Heart left ventricle (tissue), 13 donors: ENCODE results near the gene RLF.

Experiments used
- CTCF ChIP-seq, 12 donors: fragments of 200-600 bp; sonication (generic) in 4 of 12; IDR thresholded peaks; one replicate each; pipeline versions ENCODE4 v1.5.0 to v1.8.0; 2018 to 2022; ENCODE audit warnings: antibody characterized with exemption in 12 of 12, mild to moderate bottlenecking in 5 of 12
- POLR2A ChIP-seq, 2 donors: fragments of 450-650 bp; IDR thresholded peaks; one replicate each; pipeline ENCODE4 v1.6.1; 2017; ENCODE audit warnings: antibody characterized with exemption in 2 of 2, mild to moderate bottlenecking in 2 of 2, moderate library complexity in 2 of 2
- donor health status: ischemic (EF 13 %, LVEDD 7.1; RV severe dilation, severe dysfunction).
- donor health status: DM: no; HTN: yes; CAD: no.
- donor health status: DM: no; HTN: no; CAD: no.
- donor health status: ischemic (EF 25% LVEDD 6.9; RV normal size, moderate dysfunction).
- donor health status: ischemic (EF 25% LVEDD 5.7; RV mildly dilated, moderate dysfunction).
- donor health status: ischemic (EF 35%, LVEDD 5.7; RV mildly dilated, moderate dysfunction).
- donor health status: nonischemic (EF 11% LVEDD 7.7; RV severe dilation, severe dysfunction).
- donor health status: DM: yes; HTN: yes; CAD: no.
- donor health status: PGD.
- donor health status: ischemic (EF 29% LVEDD 5.4; RV normal size, mild dysfunction).
- donor health status: nonischemic (EF 23%, LVEDD 6.1; RV moderate dilation, normal function).

- no peak for TF ChIP-seq CTCF (IDR thresholded peaks at IDR 0.05)
- TF ChIP-seq POLR2A (IDR thresholded peaks at IDR 0.05), result no peak
Observed at GRCh38 chr1:40270152-40270834, 109.1 kb downstream of the RLF start.
